GM10266 (cell line): ENCODE results near the gene NRBF2.

Experiments
- DNase-seq: peaks from one replicate; pipeline ENCODE4 v3.0.0; 2012; ENCODE audit errors: extremely low spot score
- CTCF ChIP-seq: IDR thresholded peaks from 2 replicates; pipeline ENCODE4 v1.5.1; 2012; ENCODE audit warnings: mild to moderate bottlenecking, low read depth; ENCODE audit not compliant: control insufficient read depth, insufficient read depth; ENCODE audit errors: missing control alignments

NRBF2 gene

DNA sequence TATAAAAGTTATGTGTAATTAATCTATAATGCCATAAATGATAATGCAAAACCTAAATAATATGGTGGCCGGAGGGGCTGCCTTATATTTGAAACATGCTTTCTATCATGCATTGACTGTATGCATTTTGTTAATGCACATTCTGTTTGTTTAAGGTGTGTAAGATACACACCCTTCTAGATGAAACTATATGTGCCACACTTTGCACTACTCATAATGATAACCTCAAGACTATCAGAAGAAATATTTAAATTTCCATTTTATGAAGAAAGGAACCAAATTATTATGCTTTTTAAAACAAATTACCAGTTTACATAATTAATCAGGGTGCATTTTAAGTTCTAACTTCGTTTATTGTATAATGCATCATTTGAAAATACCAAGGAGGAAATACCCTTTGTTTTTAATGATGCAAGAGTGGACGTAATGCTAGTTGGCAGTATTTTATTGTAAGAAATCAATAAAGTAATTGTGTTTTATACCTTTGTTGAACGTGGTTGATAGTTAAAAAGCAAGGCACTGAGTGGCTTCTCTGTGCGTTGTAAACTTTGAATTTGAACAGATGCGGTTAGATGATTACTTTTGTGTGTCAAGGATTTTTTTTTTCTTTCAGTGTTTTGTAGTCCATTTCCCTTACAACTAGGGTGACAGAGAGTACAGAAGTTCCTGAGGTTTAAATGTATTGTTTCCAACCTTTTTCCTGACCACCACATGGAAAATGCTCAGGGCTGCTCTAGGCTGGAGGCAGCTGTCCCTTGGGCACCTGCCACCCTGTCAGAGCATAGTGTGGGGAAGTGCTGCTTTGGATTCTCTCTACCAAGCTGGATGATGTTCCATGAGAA lies 21.6 kb downstream of the NRBF2 start:
- DNase-seq = no peak
- TF ChIP-seq CTCF = no peak

DNA sequence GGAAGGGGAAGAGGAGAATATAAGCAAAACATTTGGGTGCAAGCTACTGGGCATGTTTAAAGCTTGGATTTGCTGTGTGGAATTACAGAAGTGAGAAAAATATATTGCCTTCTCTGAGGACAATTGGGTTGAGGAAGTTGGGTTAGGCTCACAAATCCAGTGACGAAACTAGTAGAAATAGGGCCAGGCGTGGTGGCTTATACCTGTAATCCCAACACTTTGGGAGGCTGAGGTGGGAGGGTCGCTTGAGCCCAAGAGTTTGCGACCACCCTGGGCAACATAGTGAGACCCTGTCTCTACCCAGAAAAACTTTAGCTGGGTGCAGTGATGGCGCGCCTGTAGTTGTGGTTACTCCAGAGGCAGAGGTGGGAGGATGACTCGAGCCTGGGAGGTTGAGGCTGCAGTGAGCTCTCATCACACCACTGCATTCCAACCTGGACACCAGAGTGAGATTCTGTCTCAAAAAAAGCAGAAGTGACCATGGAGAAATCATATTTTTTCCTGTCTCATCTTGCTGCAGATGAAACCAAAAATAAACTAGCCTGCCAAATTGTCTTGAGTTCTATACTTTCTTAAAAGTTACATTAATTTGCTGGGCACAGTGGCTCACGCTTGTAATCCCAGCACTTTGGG lies 22.4 kb downstream of the NRBF2 start:
- no peak for TF ChIP-seq CTCF
- DNase-seq = no peak

DNA sequence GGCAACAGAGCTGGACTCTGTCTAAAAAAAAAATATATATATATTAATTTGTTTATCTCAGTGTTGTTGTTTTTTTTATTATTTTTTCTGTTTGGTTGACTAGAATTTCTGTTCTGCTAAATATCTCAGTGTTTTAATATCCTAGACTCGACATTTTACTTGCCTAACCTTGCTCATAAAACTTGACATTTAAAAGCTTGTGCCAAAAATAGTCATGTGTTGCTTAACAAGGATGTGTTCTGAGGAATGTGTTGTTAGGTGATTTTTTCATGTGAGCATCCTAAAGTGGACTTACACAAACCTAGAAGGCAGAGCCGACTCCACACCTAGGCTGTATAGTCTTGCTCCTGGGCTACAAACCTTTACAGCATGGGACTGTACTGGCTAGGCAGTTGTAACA lies 23.1 kb downstream of the NRBF2 start:
- DNase-seq = no peak

DNA sequence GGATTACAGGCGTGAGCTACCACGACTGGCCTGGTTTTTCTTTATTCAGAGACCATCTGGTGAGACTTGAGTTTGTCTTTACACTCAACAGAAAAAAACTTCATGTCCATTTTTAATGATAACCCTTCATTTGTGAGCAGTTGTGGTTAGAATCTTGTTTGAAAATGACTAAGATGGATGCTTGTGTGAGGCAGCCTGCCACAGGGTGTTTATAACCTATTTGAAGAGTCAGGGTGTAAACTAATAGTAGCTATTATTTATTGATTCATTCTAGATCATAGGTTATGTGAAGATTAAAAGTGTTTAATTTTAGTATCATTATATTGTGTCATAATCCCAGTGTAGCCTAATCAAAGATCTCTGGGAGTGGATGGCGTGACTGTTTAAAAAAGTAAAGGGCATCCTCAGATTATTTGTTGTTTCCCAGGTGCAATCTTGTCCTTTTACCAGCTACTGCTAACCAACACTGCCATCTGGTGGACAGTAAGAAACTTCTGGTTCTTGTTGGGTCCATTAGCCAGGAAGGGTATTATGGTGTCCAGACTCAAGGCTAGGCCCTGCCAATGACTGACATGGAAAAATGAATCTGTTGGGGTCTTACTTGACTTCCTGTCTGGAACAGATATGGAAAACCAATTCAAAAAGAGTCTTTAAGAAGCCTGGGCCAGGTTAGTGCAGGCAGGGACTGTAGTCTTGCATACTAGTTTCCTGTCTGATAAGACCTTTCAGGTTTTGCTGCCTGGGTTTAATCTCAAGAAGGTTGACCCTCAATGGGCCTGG lies 24.9 kb downstream of the NRBF2 start:
- peak; percentile 78 for TF ChIP-seq CTCF

More for the DNA sequence above, 23.1 kb downstream of the NRBF2 start:
- no peak for TF ChIP-seq CTCF

GRCh38 chr10:63161592-63161991 lies 28.5 kb downstream of the NRBF2 start:
- DNase-seq = no peak
- TF ChIP-seq CTCF = no peak

More for the DNA sequence above, 24.9 kb downstream of the NRBF2 start:
- DNase-seq = peak; percentile 59

- no peak for DNase-seq
- TF ChIP-seq CTCF = no peak
Measured at GRCh38 chr10:63164166-63164623, 31.1 kb downstream of the NRBF2 start.
